Spinal cord (tissue), 10 donors: ENCODE data around the gene TWF2. TPM values are rescaled to one million over a fixed set of nuclear protein-coding genes. Genes with fewer than 3 reads are reported as not detected.
"Not testable (repeated sequence)": the region's sequence is repeated elsewhere in the genome, so short reads cannot be mapped to it uniquely, and the experiment has no call there.

ENCODE experiments used
- DNase-seq, 6 donors: peaks; one replicate each; pipeline versions ENCODE4 v3.0.0 to v3.0.0-alpha.2; 2013 to 2015; ENCODE audit warnings: low spot score in 6 of 6, low read depth in 4 of 6
- H3K27ac ChIP-seq: one replicate; pipeline ENCODE4 v1.5.1; 2013; ENCODE audit warnings: low read depth, low read length, control low read depth
- H3K27me3 ChIP-seq: one replicate; pipeline ENCODE4 v1.6.1; 2013; ENCODE audit warnings: low read length; ENCODE audit not compliant: control insufficient read depth, insufficient read depth
- H3K36me3 ChIP-seq: one replicate; pipeline ENCODE4 v1.6.1; 2013; ENCODE audit warnings: low read length; ENCODE audit not compliant: control insufficient read depth, insufficient read depth
- H3K4me1 ChIP-seq: one replicate; pipeline ENCODE4 v1.6.1; 2013; ENCODE audit warnings: low read length; ENCODE audit not compliant: control insufficient read depth, insufficient read depth
- H3K4me3 ChIP-seq: one replicate; pipeline ENCODE4 v1.5.1; 2013; ENCODE audit warnings: low read depth, low read length, control low read depth
- H3K9me3 ChIP-seq: one replicate; pipeline ENCODE4 v1.6.1; 2013; ENCODE audit warnings: low read length; ENCODE audit not compliant: control insufficient read depth, insufficient read depth
- WGBS: methylation state at CpG from one replicate; pipeline ENCODE4 v1.1.5; 2013; ENCODE audit warnings: missing lambda C conversion rate; ENCODE audit not compliant: insufficient coverage; 5-methylcytosine and 5-hydroxymethylcytosine counted together
- long read RNA-seq, 4 donors: transcript quantifications; one replicate each; lab custom pipeline, GENCODE V29; 2026
- polyA plus RNA-seq, 2 donors: library from polyadenylated mRNA; unstranded; fragments of 120-200 nt; gene quantifications; one replicate each; pipeline ENCODE4 v1.2.1, GENCODE V29; 2013; ENCODE audit not compliant: insufficient read length in 2 of 2
- total RNA-seq, 2 donors: library from RNA; depleted of rRNA in 1 of 2; stranded (reverse); fragments of 120-200 nt in 1 of 2; fragments of >200 nt in 1 of 2; gene quantifications; one replicate each; pipeline versions ENCODE4 v1.2.3 to v1.2.4, GENCODE V29; 2013 to 2014
- donor health status: healthy.

TWF2 gene
- total RNA-seq (10 to 100 TPM; 20.8 to 26.4 TPM), polyA plus RNA-seq (10 to 100 TPM; 35.4 to 36.3 TPM)
- long read RNA-seq, donor 1, transcript TWF2-201 (9 exons, 1,718 nt) = major isoform, 21 of 22 reads
- long read RNA-seq, donor 1, partial matches to known transcripts = 0 of 22 reads
- long read RNA-seq, donor 1, other reads (novel, unspliced or antisense) = 0 of 22 reads
- long read RNA-seq, donor 2, partial matches to known transcripts = 0 of 4 reads
- long read RNA-seq, donor 2, other reads (novel, unspliced or antisense) = 0 of 4 reads
- long read RNA-seq, donor 3, transcript TWF2-201 (9 exons, 1,718 nt) = major isoform, 12 of 12 reads
- long read RNA-seq, donor 3, partial matches to known transcripts = 0 of 12 reads
- long read RNA-seq, donor 3, other reads (novel, unspliced or antisense) = 0 of 12 reads
- long read RNA-seq, donor 4, transcript TWF2-201 (9 exons, 1,718 nt) = major isoform, 31 of 51 reads
- long read RNA-seq, donor 4, partial matches to known transcripts = 5 of 51 reads
- long read RNA-seq, donor 4, other reads (novel, unspliced or antisense) = 14 of 51 reads

DNA sequence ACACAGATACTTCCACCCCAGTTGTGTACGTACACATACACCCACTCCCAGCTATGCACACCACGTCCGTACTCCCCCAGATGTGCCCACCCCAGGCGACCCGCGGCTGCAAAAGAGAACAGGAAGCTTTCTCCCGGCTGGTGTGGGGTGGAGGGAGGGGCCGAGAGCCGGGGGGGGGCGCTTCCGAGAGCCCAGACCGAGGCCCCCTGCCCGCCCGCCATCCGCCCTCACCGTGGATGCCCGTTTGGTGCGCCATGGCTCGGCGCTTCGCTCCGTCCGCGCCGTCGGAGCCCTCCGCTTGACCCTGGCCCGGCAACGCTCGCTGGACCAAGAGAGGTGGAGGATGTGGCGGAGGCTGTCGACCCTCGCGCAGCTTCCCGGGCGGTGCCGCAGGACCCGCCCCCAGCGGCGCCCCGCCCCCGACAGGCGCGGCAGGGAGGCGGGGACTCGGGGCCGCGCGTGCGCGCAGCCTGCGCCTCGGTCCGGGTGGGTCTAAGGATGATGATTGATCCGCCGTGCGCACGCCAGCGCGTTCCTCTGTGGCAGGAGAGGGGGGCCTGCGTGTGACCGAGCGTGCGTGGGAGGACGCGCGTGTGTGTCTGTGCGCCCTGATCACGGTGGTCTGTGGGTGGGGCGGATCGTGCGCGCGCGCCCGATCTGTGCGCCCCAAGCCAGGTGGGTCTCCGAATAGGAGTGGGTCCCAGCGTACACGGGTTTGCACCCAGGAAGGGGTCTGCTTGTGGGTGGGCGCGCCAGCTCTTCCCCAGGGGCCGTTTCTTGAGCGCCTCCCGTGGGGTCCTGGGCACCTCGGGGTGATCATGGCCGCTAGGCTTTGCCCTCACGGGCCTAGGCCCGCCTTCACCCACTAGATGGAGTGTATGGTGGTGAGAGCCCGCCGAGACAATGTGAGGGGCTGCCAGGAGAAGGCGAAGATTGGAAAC lies at the start of gene TWF2:
TWF2 (minus strand) TSS at position 398 of the 941 bp plus-strand sequence; CDS start at position 256, 142 bp downstream.
- Histone ChIP-seq H3K27ac (peak within 1 kb of the TSS; percentile 88), H3K4me3 (peak within 1 kb of the TSS; percentile 88), H3K9me3 (no peaks in the 10 kb centered on the region), H3K36me3 (peaks cover 24% of the 10 kb centered on the region), H3K4me1 (peaks cover 49% of the 10 kb centered on the region), H3K27me3 (no peaks in the 10 kb centered on the region)
- WGBS = under 1% methylated on average over 82 of the region's 92 CpGs
- DNase-seq = peak; percentile 70 to 97 (median 82)

DNA sequence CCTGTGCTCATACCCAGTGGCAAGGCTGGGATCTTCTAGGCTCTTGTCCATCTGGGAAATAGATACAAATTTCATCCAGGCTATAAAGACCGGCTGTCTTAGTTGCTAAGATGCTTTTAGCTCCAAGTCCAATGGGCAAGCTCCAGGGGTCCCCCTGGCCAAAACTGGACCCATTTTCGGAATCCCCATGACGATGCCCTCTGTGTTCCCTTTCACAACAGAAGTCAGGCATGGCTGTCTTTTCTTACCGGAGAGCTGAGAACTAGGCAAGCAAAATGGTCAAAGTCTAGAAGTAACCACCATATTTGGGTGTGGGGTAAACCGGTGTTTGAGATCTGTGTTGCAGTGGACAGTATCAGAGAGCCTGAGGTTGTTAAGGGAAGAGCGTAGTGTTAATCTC lies 49.7 kb upstream of the TWF2 start:
- Histone ChIP-seq H3K36me3 (peaks cover 41% of the 10 kb centered on the region), H3K27me3 (no peaks in the 10 kb centered on the region), H3K4me1 (peaks cover 32% of the 10 kb centered on the region), H3K4me3 (peak overlapping the region; percentile 100), H3K27ac (peak overlapping the region; percentile 100), H3K9me3 (no peaks in the 10 kb centered on the region)
- WGBS = 80% methylated on average over 4 of the region's 6 CpGs
- no peak for DNase-seq

DNA sequence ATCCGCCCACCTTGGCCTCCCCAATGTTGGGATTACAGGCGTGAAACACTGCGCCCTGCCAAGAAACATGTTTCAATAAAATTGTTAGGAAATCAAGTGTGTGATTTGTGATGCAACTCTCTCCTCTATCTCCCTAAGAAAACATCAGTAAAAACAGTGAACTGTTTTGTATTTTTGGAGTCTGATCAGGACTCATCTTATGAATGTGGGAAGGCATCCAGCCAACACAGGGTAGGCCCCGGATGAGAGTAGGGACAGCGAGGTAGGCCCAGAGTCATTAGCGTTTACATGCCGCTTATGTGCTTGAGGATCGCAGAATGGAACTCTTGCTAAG lies 47.8 kb upstream of the TWF2 start:
- Histone ChIP-seq H3K4me3 (peak overlapping the region; percentile 100), H3K9me3 (no peaks in the 10 kb centered on the region), H3K36me3 (peaks cover 24% of the 10 kb centered on the region), H3K27me3 (no peaks in the 10 kb centered on the region), H3K27ac (peak overlapping the region; percentile 100), H3K4me1 (peaks cover 25% of the 10 kb centered on the region)
- peak in 1 of 6 donors; percentile 37 for DNase-seq
- WGBS = 60% methylated on average over 7 of the region's 8 CpGs

DNA sequence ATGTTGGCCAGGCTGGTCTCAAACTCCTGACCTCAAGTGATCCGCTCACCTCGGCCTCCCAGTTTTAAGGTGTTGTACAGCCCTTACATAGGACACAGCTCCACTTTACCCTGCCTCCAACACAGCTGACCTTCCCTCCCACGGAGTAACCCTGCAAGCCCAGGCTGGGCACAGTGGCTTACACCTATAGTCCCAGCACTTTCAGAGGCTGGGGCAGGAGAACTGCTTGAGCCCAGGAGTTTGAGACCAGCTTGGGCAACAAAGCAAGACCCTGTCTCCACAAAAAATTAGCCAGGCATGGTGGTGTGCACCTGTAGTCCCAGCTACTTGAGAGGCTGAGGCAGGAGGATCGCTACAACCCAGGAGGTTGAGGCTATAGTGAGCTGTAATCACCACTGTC lies 45.1 kb upstream of the TWF2 start:
- peaks cover 27% of the 10 kb centered on the region for H3K4me1 ChIP-seq
- H3K36me3 ChIP-seq, H3K27ac ChIP-seq, H3K9me3 ChIP-seq, H3K27me3 ChIP-seq, DNase-seq, H3K4me3 ChIP-seq: not testable (repeated sequence)
- 94% methylated on average over 4 of the region's 4 CpGs for WGBS

DNA sequence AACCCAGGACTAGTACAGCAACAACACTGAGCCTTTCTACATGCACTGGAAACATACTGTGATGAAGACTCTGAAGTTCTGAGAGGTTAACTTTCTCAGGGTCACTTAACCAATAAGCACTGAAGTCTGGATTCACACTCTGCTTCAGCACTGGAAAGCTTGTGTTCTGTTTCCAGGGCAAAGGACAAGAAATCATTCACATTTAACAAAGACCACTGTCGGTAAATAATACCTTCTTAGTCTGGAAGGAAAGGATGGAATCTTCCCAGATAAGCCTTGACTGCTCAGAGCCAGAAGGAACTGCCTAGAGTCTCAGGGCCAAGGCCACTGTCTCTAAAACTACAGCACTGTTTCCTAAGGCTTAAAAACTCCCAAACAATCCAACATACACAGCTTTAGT lies 44.3 kb upstream of the TWF2 start:
- Histone ChIP-seq H3K27me3 (no peaks in the 10 kb centered on the region), H3K27ac (peak overlapping the region; percentile 75), H3K4me1 (peaks cover 26% of the 10 kb centered on the region), H3K4me3 (no peak overlapping the region), H3K36me3 (peaks cover 2% of the 10 kb centered on the region), H3K9me3 (no peaks in the 10 kb centered on the region)
- peak in 1 of 6 donors; percentile 48 for DNase-seq
- WGBS = no CpG with 5 or more reads among the region's 1 CpG

DNA sequence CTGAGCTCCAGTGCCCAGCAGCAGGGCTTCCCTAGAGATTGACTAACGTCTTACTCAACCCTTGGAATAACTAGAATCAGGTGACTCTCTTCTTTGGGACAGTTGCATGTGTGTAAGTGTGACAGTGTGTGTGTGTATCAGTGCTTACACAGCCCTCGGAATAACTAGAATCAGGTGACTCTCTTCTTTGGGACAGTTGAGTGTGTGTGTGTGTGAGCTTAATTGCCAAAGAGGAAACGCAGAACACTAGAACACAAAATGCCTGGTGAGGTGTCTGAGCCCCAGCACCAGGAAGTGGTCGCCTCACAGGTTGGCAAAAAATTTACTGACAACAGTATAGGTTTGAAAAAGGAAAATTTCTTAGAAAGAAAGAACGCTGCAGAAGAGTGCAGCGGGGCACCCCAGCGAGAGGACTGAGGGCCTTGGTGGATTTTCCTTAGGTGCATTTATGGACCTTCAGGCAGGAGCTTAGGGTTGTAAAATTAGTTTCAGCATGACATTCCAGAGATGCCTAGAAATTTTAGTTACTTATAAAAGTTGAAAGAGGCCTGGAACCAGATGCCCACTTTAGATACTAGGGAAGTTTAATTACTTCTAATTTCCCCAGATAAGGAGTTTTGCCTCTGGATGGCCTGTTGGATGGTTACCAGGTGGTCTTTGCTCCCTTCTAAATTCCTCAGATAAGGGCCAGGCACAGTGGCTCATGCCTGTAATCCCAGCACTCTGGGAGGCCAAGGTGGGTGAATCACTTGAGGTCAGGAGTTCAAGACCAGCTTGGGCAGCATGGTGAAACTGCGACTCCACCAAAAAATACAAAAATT lies 43.2 kb upstream of the TWF2 start:
- 77% methylated on average over 5 of the region's 8 CpGs for WGBS
- no peak overlapping the region for H3K27ac ChIP-seq
- peaks cover 2% of the 10 kb centered on the region for H3K36me3 ChIP-seq
- H3K9me3 ChIP-seq = no peaks in the 10 kb centered on the region
- DNase-seq = no peak
- H3K27me3 ChIP-seq = no peaks in the 10 kb centered on the region
- H3K4me1 ChIP-seq = peaks cover 21% of the 10 kb centered on the region
- H3K4me3 ChIP-seq = no peak overlapping the region

DNA sequence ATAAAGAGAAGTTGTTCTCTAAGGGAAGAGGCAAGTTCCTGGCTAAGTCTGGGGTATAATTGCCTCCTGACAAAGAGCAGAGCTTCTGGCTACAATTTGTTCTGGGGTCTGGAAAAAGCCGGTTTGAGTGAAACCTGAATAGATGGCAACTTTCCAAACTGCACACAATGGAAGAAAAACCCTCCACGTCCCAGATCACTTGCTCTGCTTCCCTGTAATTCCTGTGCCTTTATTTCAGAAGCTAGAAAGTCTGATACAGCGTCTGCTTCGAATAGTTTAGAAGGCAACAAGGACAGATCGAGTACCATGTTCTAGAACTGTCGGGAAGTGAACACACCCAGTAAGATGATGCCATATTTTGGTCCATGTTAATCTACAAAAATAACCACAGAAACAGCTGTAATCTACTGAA lies 41.1 kb upstream of the TWF2 start:
- DNase-seq = peak in 3 of 6 donors; percentile 54 to 88 (median 86)
- Histone ChIP-seq H3K27ac (peak overlapping the region; percentile 97), H3K4me1 (peaks cover 30% of the 10 kb centered on the region), H3K36me3 (peaks cover 2% of the 10 kb centered on the region), H3K27me3 (no peaks in the 10 kb centered on the region), H3K9me3 (no peaks in the 10 kb centered on the region), H3K4me3 (peak overlapping the region; percentile 9)
- 10% methylated on average over 5 of the region's 6 CpGs for WGBS

DNA sequence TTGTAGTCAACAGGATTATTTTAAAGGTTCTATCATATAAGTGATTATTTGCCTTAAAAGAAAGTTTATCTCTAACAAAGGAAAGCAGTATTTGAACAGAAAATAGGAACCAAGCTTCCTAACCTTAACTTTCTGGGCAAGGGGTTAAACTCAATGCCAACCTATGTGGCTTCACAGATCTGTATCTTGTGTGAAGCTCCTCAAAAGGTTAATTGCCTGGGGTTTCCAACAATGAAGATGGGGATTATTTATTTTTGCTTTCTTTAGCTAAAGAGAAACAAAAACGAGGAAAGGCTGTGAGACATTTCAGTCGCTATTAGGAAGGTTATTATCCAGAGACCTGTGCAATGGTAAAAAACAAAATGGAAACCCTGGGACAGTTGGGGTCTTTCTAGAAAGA lies 40.6 kb upstream of the TWF2 start:
- 36% methylated on average over 2 of the region's 2 CpGs for WGBS

More for the DNA sequence above, 40.6 kb upstream of the TWF2 start:
- no peaks in the 10 kb centered on the region for H3K27me3 ChIP-seq
- peaks cover 6% of the 10 kb centered on the region for H3K36me3 ChIP-seq
- peak overlapping the region; percentile 9 for H3K4me3 ChIP-seq
- peak in 1 of 6 donors; percentile 21 for DNase-seq
- H3K27ac ChIP-seq = peak overlapping the region; percentile 97
- H3K9me3 ChIP-seq = no peaks in the 10 kb centered on the region
- peaks cover 34% of the 10 kb centered on the region for H3K4me1 ChIP-seq
